ENCODE measurements around the gene NAA20. TPM values are rescaled to one million over a fixed set of nuclear protein-coding genes. Genes with fewer than 3 reads are reported as not detected.
A peak's percentile ranks its signal among the peaks of the same experiment; 100 is the strongest.

The NAA20 gene
- total RNA-seq, 1 donor from 2014 or later, result 41.8 TPM

- H3K4me3 ChIP-seq (ENCODE audit: low read depth, low read length), result peak overlapping the region; percentile 76
- peak; percentile 67 for DNase-seq (ENCODE audit: low read depth)
- TF ChIP-seq CTCF (conservative IDR thresholded peaks at IDR 0.05; ENCODE audit: low read depth, low read length), result no peak
These were observed 40.4 kb upstream of the NAA20 start for GRCh38 chr20:19976595-19977372.

DNA sequence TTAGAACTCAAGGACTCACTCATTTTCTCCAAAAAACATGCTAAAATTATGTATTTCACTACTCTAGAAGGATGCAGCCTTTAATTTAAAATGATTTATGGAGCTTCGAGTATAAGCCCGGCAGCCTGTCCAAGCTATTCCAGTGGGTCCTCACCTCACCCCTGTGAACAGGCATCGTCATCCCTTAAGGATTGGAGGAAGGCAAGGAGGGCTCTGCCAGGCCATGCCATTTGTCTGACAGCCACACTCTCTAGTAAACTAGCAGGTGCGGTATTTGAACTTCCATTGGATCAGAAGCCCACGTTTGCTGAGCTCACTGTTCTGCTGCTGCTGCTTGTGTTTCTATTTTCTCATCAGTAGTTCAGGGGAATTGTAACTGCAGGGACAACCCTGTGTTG lies 39.8 kb upstream of the NAA20 start:
- peak overlapping the region; percentile 76 for H3K4me3 ChIP-seq (ENCODE audit: low read depth, low read length)
- DNase-seq (ENCODE audit: low read depth), result no peak
- no peak for TF ChIP-seq CTCF (conservative IDR thresholded peaks at IDR 0.05; ENCODE audit: low read depth, low read length)

- DNase-seq (ENCODE audit: low read depth), result no peak
- no peak overlapping the region for H3K4me3 ChIP-seq (ENCODE audit: low read depth, low read length)
- no peak for TF ChIP-seq CTCF (conservative IDR thresholded peaks at IDR 0.05; ENCODE audit: low read depth, low read length)
These were observed 38.5 kb upstream of the NAA20 start for GRCh38 chr20:19978511-19979210.

- DNase-seq (ENCODE audit: low read depth), result no peak
- TF ChIP-seq CTCF (conservative IDR thresholded peaks at IDR 0.05; ENCODE audit: low read depth, low read length), result no peak
- no peak overlapping the region for H3K4me3 ChIP-seq (ENCODE audit: low read depth, low read length)
These were observed 36.1 kb upstream of the NAA20 start for GRCh38 chr20:19981031-19981451.

DNA sequence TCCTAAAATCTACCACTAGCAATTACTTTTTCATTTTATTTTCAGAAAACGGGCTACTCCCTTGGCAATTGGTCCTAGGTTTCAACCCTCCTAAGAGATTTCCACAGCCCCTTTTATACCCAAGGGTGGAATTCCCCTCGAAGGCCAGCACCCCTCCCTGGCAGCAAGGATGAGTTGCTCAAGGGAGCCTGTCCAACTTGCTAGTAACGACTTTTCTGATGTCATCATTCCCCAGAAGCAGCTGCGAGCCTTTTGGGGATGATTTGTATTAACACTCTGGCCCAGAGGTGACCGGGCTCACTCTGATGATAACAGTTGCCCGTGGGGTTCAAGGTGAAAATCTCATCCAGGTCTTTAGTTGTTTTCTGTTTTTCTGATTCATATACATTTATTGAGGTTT lies 30.7 kb upstream of the NAA20 start:
- no peak overlapping the region for H3K4me3 ChIP-seq (ENCODE audit: low read depth, low read length)
- TF ChIP-seq CTCF (conservative IDR thresholded peaks at IDR 0.05; ENCODE audit: low read depth, low read length), result no peak
- DNase-seq (ENCODE audit: low read depth), result no peak

GRCh38 chr20:19987046-19987445 lies 30.1 kb upstream of the NAA20 start:
- no peak overlapping the region for H3K4me3 ChIP-seq (ENCODE audit: low read depth, low read length)
- TF ChIP-seq CTCF (conservative IDR thresholded peaks at IDR 0.05; ENCODE audit: low read depth, low read length), result no peak
- DNase-seq (ENCODE audit: low read depth), result no peak

Measured in epithelial cell of proximal tubule (primary cell).